Measurements from ENCODE around the gene CLSTN2. TPM values are rescaled to one million over a fixed set of nuclear protein-coding genes. Genes with fewer than 3 reads are reported as not detected.

Gene CLSTN2
- total and polyA plus RNA-seq, 12 donors, result 0.67 to 17.8 (median 5.3) TPM

GRCh38 chr3:140153736-140154135, 218.8 kb downstream of the CLSTN2 start:
- TF ChIP-seq POLR2A (IDR thresholded peaks at IDR 0.05) (no peak), CTCF (IDR thresholded peaks at IDR 0.05) (no peak)
- Histone ChIP-seq H3K27ac (no peak overlapping the region), H3K4me1 (replicated peaks in 1 of 2) (no peaks in the 10 kb centered on the region), H3K4me3 (no peak overlapping the region), H3K27me3 (no peaks in the 10 kb centered on the region), H3K9me3 (replicated peaks in 1 of 3) (no peaks in the 10 kb centered on the region), H3K36me3 (replicated peaks in 1 of 2) (no peaks in the 10 kb centered on the region)
- WGBS, 4 donors, result 63 to 80% (median 70%) methylated on average over 1 of the region's 1 CpG
- intact Hi-C loops (cut with DNase I), result no loop called here
- DNase-seq, result no peak

DNA sequence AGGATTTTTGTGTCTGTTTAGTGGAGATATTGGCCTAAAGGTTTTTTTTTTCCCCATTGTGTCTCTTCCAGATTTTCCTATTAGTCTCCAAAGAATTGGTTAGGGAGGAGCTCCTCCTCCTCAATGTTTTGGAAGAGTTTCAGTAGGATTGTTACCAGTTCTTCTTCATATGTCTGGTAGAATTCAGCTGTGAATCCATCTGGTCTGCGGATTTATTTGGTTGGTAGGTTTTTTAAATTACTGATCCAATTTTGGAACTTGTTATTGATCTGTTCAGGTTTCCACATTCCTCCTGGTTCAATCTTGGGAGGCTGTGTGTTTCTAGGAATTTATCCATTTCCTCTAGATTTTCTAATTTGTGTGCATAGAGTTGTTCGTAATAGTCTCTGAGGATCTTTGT, 222.2 kb downstream of the CLSTN2 start:
- no peaks in the 10 kb centered on the region for H3K4me1 ChIP-seq (replicated peaks in 1 of 2)
- TF ChIP-seq CTCF (IDR thresholded peaks at IDR 0.05) (no peak), POLR2A (IDR thresholded peaks at IDR 0.05) (no peak)
- no peaks in the 10 kb centered on the region for H3K27me3 ChIP-seq
- H3K4me3 ChIP-seq, result no peak overlapping the region
- WGBS, 4 donors, result 81 to 91% (median 86%) methylated on average over 2 of the region's 2 CpGs
- no peaks in the 10 kb centered on the region for H3K36me3 ChIP-seq (replicated peaks in 1 of 2)
- no peaks in the 10 kb centered on the region for H3K9me3 ChIP-seq (replicated peaks in 1 of 3)
- H3K27ac ChIP-seq, result no peak overlapping the region
- no peak for DNase-seq
- intact Hi-C loops (cut with DNase I), result no loop called here

DNA sequence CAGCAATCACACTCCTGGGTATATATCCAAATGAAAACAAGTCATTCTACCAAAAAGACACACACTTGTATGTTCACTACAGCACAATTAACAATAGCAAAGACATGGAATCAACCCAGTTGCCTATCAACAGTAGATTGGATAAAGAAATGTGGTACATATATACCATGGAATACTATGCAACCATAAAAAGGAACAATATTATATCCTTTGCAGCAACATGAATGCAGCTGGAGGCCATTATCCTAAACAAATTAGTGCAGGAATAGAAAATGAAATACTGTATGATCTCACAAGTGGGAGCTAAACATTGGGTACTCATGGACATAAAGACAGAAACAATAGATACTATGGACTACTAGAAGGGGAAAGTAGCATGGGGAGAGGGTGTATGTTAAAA, 224.7 kb downstream of the CLSTN2 start:
- Histone ChIP-seq H3K27ac (no peak overlapping the region), H3K4me1 (replicated peaks in 1 of 2) (no peaks in the 10 kb centered on the region), H3K27me3 (no peaks in the 10 kb centered on the region), H3K9me3 (replicated peaks in 1 of 3) (no peaks in the 10 kb centered on the region), H3K4me3 (no peak overlapping the region), H3K36me3 (replicated peaks in 1 of 2) (no peaks in the 10 kb centered on the region)
- DNase-seq, result no peak
- no peak for TF ChIP-seq CTCF (IDR thresholded peaks at IDR 0.05)
- no peak for TF ChIP-seq POLR2A (IDR thresholded peaks at IDR 0.05)
- intact Hi-C loops (cut with DNase I), result no loop called here

DNA sequence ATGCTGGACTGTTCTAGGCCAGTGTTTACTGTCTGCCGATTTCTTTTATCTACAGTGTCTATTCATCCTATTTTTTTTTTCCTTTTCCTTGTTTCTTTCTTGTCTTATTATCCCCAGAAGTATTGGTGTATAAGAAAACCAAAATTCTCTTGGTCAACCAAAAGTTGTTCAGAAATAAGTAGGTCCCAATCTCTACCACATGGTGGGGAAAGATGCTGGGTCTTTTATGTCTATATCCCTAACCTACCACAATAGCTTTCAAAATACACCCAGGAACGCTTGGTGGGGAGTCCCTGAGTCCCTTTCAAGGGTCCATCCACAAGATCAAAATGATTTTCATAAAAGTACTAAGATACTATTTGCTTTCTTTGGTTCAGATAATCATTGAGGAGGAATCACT, 225.6 kb downstream of the CLSTN2 start:
- Histone ChIP-seq H3K27me3 (no peaks in the 10 kb centered on the region), H3K9me3 (replicated peaks in 1 of 3) (no peaks in the 10 kb centered on the region), H3K4me3 (no peak overlapping the region), H3K4me1 (replicated peaks in 1 of 2) (no peaks in the 10 kb centered on the region), H3K27ac (no peak overlapping the region), H3K36me3 (replicated peaks in 1 of 2) (no peaks in the 10 kb centered on the region)
- TF ChIP-seq CTCF (IDR thresholded peaks at IDR 0.05) (no peak), POLR2A (IDR thresholded peaks at IDR 0.05) (no peak)
- intact Hi-C loops (cut with DNase I), result no loop called here
- DNase-seq, result no peak
- 54 to 76% (median 70%) methylated on average over 2 of the region's 2 CpGs for WGBS, 4 donors
